Neural progenitor cell (in vitro differentiated cells): ENCODE results near the gene SPACA7.
"Not testable (repeated sequence)": the region's sequence is repeated elsewhere in the genome, so short reads cannot be mapped to it uniquely, and the experiment has no call there.

Experiments used
- CTCF ChIP-seq: fragments of 200-600 bp; sonication (generic); IDR thresholded peaks from 2 replicates; pipeline ENCODE4 v1.5.1; 2017; ENCODE audit warnings: antibody characterized with exemption, mild to moderate bottlenecking
- EZH2 ChIP-seq: fragments of 200-600 bp; sonication (generic); IDR thresholded peaks from 2 replicates; pipeline ENCODE4 v1.6.1; 2017; ENCODE audit warnings: antibody characterized with exemption, mild to moderate bottlenecking, moderate library complexity
- EZH2phosphoT487 ChIP-seq: fragments of 200-600 bp; sonication (generic); IDR thresholded peaks from 2 replicates; pipeline ENCODE4 v1.6.1; 2017; ENCODE audit warnings: antibody characterized with exemption

GRCh38 chr13:112395022-112395421 lies 18.9 kb downstream of the SPACA7 start:
- not testable (repeated sequence) for TF ChIP-seq CTCF, EZH2, EZH2phosphoT487
